Calu3 (cell line): Measurements from ENCODE around the gene PYCR2. TPM values are rescaled to one million over a fixed set of nuclear protein-coding genes. Genes with fewer than 3 reads are reported as not detected.

ENCODE experiments used
- BruUV-seq: library from RNA; stranded (reverse); fragments of 400-500 nt; replicated peaks from 2 replicates; lab custom pipeline; 2021; lab: Mats Ljungman, UMichigan
- CTCF ChIA-PET: fragments of 300-600 bp; sonication (Branson Sonifier 250); formaldehyde crosslinking; loops from one replicate; lab custom pipeline; 2022; ENCODE audit warnings: antibody characterized with exemption; lab: Charles Lee
- DNase-seq: peaks from one replicate; pipeline ENCODE4 v3.0.0; 2022
- H3K27ac Mint-ChIP-seq: one replicate; pipeline ENCODE4 v1.8.0; 2022; ENCODE audit warnings: mixed read lengths; ENCODE audit not compliant: unreplicated experiment
- H3K27me3 Mint-ChIP-seq: one replicate; pipeline ENCODE4 v1.8.0; 2022; ENCODE audit warnings: mixed read lengths; ENCODE audit not compliant: unreplicated experiment
- H3K36me3 Mint-ChIP-seq: one replicate; pipeline ENCODE4 v1.8.0; 2022; ENCODE audit warnings: mild to moderate bottlenecking, moderate library complexity, mixed read lengths; ENCODE audit not compliant: insufficient read depth, unreplicated experiment
- H3K4me1 Mint-ChIP-seq: one replicate; pipeline ENCODE4 v1.8.0; 2022; ENCODE audit warnings: mild to moderate bottlenecking, low read depth, mixed read lengths; ENCODE audit not compliant: unreplicated experiment
- H3K4me3 Mint-ChIP-seq: one replicate; pipeline ENCODE4 v1.8.0; 2022; ENCODE audit warnings: mild to moderate bottlenecking, low read depth, moderate library complexity, mixed read lengths; ENCODE audit not compliant: unreplicated experiment
- H3K9me3 Mint-ChIP-seq: one replicate; pipeline ENCODE4 v1.8.0; 2022; ENCODE audit warnings: low read depth, mixed read lengths; ENCODE audit not compliant: unreplicated experiment
- intact Hi-C: fragments of 100-400 bp; cut with micrococcal nuclease; formaldehyde crosslinking; loops from one replicate; pipeline ENCODE4 v1.10.0; 2022; ENCODE audit not compliant: unreplicated experiment
- total RNA-seq: library from RNA; stranded (reverse); gene quantifications from 2 replicates; pipeline ENCODE4 v1.2.3, GENCODE V29; 2022
- TF ChIP-seq, protein P1 (sequence below): fragments of 200-600 bp; IDR thresholded peaks from one replicate; pipeline ENCODE4 v1.8.0; 2022; ENCODE audit warnings: antibody characterized with exemption; ENCODE audit not compliant: unreplicated experiment

The PYCR2 gene
- total RNA-seq, 1 experiment from 2014 or later, result 91.9 TPM

GRCh38 chr1:225919906-225920305 lies 4.1 kb downstream of the PYCR2 start:
- intact Hi-C loops, result no loop called here
- TF ChIP-seq, protein P1, sequence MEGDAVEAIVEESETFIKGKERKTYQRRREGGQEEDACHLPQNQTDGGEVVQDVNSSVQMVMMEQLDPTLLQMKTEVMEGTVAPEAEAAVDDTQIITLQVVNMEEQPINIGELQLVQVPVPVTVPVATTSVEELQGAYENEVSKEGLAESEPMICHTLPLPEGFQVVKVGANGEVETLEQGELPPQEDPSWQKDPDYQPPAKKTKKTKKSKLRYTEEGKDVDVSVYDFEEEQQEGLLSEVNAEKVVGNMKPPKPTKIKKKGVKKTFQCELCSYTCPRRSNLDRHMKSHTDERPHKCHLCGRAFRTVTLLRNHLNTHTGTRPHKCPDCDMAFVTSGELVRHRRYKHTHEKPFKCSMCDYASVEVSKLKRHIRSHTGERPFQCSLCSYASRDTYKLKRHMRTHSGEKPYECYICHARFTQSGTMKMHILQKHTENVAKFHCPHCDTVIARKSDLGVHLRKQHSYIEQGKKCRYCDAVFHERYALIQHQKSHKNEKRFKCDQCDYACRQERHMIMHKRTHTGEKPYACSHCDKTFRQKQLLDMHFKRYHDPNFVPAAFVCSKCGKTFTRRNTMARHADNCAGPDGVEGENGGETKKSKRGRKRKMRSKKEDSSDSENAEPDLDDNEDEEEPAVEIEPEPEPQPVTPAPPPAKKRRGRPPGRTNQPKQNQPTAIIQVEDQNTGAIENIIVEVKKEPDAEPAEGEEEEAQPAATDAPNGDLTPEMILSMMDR, result no peak
- no peak for DNase-seq
- BruUV-seq, result no TSS peak
- peaks cover 8% of the 10 kb centered on the region for H3K4me1 Mint-ChIP-seq
- H3K27me3 Mint-ChIP-seq, result no peaks in the 10 kb centered on the region
- H3K4me3 Mint-ChIP-seq, result no peak overlapping the region
- H3K36me3 Mint-ChIP-seq, result peaks cover 70% of the 10 kb centered on the region
- CTCF ChIA-PET, result interaction anchor here (0.6 kb wide), 1 partner anchor 232 kb away, joined by 3 read pairs; no protein-coding TSS in a partner anchor
- no peaks in the 10 kb centered on the region for H3K9me3 Mint-ChIP-seq
- H3K27ac Mint-ChIP-seq, result no peak overlapping the region

GRCh38 chr1:225918280-225918679 lies 5.8 kb downstream of the PYCR2 start:
- Mint-ChIP-seq H3K9me3 (no peaks in the 10 kb centered on the region), H3K36me3 (peaks cover 54% of the 10 kb centered on the region), H3K27ac (no peak overlapping the region), H3K4me1 (peaks cover 8% of the 10 kb centered on the region), H3K27me3 (no peaks in the 10 kb centered on the region), H3K4me3 (no peak overlapping the region)
- intact Hi-C loops, result no loop called here
- no peak for DNase-seq
- TF ChIP-seq, protein P1, result no peak
- no TSS peak for BruUV-seq
- CTCF ChIA-PET, result interaction anchor here (0.6 kb wide), 1 partner anchor 458 kb away, joined by 3 read pairs; no protein-coding TSS in a partner anchor

DNA sequence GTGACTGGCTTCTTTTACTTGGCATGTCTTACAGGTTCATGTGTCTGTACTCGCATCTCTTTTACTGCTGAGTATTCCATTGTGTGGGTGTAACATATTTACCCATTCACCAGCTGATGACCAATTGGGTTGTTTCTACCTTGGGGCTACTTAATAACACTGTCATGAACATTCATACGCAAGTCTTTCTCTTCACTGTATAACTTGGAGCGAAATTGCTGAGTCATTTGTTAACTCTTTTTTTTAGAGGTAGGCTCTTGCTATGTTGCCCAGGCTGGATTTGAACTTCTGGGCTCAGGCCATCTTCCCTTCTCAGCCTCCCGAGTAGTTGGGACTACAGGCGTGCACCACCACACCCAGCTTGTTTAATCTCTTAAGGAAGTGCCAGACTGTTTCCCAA lies 6.5 kb downstream of the PYCR2 start:
- TF ChIP-seq, protein P1, result no peak
- Mint-ChIP-seq H3K27ac (no peak overlapping the region), H3K4me3 (no peak overlapping the region), H3K4me1 (peaks cover 2% of the 10 kb centered on the region), H3K36me3 (peaks cover 46% of the 10 kb centered on the region), H3K27me3 (no peaks in the 10 kb centered on the region), H3K9me3 (no peaks in the 10 kb centered on the region)
- no peak for DNase-seq
- intact Hi-C loops, result no loop called here
- BruUV-seq, result no TSS peak
- CTCF ChIA-PET, result no interaction called here

- CTCF ChIA-PET, result no interaction called here
- BruUV-seq, result no TSS peak
- Mint-ChIP-seq H3K9me3 (no peaks in the 10 kb centered on the region), H3K27me3 (no peaks in the 10 kb centered on the region), H3K36me3 (peaks cover 43% of the 10 kb centered on the region), H3K4me1 (no peaks in the 10 kb centered on the region), H3K27ac (no peak overlapping the region), H3K4me3 (no peak overlapping the region)
- DNase-seq, result no peak
- TF ChIP-seq, protein P1, result no peak
- intact Hi-C loops, result no loop called here
Measured at GRCh38 chr1:225917101-225917500, 6.9 kb downstream of the PYCR2 start.
